NCI-H345 treated with DMSO at 0.1 percent for 48 hours (cell line): Measurements from ENCODE around the gene CHRNA9.
"Not testable (repeated sequence)": the region's sequence is repeated elsewhere in the genome, so short reads cannot be mapped to it uniquely, and the experiment has no call there.

Experiments used
- DNase-seq: peaks from one replicate; lab custom pipeline; 2025; ENCODE audit not compliant: unreplicated experiment; lab: John Stamatoyannopoulos, UW

Gene CHRNA9

DNA sequence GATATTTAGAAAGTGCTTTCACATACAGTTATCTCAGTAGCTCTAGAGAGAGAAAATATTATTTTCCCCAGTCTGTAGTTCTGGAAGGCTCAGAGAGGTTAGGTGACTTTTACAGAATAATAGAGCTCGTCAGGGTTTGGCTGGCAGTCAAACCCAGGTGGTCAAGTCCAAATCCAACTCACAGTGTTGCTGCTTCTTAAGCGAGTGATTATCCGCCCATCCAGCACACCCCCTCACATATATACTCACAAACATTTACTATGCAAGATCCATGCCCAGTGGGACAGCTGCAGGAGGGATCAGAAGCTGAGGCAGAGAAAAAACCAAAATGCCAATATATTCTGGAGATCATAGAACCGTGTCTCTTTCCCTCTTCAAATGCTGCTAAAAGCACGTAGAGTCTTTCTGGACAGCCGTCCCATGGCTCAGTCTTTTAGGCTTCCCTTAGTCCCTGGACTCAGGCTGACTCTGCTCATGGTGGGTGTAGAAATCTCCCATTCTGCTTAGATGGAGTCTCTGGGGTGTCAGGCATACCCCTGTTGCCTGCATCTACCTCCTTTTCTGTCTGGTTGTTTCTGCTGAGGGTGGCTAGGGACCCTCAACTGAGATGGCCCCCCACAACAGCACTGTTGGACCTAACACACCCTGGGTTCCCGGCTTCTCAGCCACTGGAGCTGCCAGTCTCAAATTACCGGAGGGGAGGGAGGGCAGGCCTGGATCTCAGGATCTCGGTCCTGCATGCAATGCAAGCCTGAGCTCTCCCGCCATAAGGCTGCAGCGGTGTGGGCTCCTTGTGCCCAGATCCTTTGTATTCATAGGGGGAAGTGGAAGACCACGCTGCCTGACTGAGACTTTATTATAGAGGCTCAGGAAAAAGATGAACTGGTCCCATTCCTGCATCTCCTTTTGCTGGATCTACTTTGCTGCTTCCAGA, at the start of gene CHRNA9:
TSS of gene CHRNA9 (plus strand) at position 743 of the 934 bp plus-strand sequence. CDS start at position 878, 135 bp downstream.
- no peak for DNase-seq

GRCh38 chr4:40285692-40286091, 49.4 kb upstream of the CHRNA9 start:
- no peak for DNase-seq

GRCh38 chr4:40288566-40288965, 46.6 kb upstream of the CHRNA9 start:
- no peak for DNase-seq

DNA sequence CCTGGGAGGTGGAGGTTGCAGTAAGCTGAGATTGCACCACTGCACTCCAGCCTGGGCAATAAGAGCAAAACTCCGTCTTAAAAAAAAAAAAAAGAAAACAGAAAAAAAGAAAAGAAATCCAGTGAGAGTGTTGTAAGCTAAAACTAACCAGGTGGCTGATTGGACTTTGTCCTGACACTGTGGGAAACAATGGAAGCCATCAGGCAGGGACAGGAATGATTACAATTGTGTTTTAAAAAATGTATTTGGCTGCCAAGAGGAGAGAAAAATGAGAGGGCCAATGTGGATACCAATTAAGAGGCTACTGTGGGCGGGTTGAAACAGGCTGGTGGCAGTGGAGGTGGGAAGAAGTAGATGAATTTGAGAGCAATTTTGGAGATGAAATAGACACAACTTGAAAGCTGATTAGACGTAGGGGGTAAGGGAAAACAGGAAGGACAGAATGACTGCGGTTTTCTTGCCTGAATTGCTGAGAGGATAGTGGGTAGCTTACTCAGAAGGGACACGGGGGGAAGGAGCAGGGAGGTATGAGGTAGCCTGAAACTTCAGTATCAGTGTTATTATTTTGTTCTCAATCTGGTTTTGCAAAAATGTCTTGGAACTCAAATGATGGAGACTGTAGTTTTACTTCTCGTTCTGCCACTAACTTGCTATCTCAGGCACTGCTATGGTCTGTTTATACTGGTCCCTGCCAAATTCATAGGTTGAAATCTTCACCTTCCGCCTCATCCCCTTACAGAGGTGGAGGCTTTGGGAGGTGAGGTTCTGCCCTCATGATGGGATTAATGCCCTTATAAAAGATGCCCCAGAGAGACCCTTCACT, 45.6 kb upstream of the CHRNA9 start:
- DNase-seq, result no peak

- not testable (repeated sequence) for DNase-seq
Measured at GRCh38 chr4:40290611-40291186, 44.4 kb upstream of the CHRNA9 start.

DNA sequence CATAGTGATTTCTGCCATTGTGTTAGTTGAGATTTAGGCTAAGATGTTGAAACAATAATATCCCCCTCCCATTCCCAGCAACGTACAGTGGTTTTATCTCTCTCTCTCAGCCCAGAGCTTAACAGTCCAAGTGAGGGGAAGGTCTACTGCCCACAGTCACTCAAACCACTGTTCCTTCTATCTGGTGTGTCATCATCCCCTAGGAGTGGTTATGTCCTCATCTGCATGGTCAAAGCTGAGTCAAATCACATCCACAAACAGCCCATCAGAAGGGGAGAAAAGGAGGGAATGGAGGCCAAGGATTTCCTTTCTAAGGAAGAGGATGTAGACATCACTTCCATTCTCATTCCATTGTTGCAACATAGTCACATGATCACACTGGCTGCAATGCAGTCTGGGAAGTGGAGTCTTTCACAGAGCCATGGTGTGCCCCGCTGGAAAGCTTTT, 42.8 kb upstream of the CHRNA9 start:
- DNase-seq, result no peak

GRCh38 chr4:40294339-40294738, 40.8 kb upstream of the CHRNA9 start:
- DNase-seq, result no peak

DNA sequence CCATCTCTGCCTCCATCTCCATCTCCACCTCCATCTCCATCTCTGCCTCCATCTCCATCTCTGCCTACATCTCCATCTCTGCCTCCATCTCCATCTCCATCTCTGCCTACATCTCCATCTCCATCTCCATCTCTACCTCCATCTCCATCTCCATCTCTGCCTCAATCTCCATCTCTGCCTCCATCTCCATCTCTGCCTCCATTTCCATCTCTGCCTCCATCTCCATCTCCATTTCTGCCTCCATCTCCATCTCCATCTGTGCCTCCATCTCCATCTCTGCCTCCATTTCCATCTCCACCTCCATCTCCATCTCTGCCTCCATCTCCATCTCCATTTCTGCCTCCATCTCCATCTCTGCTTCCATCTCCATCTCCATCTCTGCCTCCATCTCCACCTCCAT, 40.1 kb upstream of the CHRNA9 start:
- not testable (repeated sequence) for DNase-seq

GRCh38 chr4:40295572-40295971, 39.6 kb upstream of the CHRNA9 start:
- no peak for DNase-seq

GRCh38 chr4:40299126-40299525, 36.0 kb upstream of the CHRNA9 start:
- DNase-seq, result no peak

DNA sequence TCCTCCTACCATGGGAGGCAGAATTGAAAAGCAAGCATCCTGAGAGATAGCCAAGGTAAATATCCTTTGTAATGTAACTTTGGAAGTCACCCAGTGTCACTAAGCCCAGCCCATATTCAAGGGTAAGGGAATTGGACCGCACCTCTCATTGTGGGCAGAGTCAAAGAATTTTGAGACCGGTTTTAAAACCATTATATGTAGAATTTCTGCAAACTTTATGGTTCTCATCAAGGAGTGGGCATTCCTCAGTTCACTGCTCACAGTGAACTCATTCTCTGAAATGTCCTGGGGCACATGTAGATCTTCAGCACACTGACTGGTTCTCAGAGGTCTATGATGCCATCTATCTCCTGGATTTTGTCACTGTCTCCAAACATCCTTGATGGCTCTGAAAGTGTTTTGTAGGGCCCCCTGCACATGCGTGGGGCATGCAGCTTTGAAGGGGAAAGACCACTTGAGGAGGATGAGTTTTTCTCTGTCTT, 35.3 kb upstream of the CHRNA9 start:
- no peak for DNase-seq

DNA sequence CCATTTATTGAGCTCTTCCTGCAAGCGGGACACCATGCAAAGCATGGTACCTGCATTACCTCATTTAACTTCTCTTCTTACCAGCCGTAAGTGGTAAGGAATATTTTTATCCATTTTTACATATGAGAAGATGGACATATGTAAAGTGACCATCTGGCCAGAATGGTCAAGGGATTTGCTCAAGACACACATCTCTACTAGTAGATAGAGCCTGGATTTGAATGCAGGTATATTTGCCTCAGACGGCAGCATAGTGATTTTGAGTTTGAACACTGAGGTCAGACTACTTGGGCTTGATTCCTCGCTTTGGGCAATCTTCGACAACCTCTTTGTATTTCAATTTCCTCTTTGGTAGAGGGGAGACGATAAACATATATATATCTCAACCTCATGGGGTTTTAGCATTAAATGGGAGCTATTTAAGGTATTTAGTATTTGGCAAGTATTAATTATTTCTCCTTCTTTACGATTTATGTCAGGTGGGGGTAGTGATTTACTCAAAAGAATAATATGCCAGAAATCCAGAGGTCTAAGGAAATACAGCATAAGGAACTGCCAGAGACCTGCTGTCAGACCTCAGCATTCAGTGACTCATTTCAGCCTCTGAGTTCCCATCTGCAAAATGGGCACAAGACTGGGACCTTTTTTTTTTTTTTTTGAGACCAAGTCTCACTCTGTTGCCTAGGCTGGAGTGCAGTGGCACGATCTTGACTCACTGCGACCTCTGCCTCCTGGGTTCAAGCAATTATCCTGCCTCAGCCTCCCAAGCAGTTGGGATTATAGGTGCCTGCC, 34.6 kb upstream of the CHRNA9 start:
- no peak for DNase-seq

DNA sequence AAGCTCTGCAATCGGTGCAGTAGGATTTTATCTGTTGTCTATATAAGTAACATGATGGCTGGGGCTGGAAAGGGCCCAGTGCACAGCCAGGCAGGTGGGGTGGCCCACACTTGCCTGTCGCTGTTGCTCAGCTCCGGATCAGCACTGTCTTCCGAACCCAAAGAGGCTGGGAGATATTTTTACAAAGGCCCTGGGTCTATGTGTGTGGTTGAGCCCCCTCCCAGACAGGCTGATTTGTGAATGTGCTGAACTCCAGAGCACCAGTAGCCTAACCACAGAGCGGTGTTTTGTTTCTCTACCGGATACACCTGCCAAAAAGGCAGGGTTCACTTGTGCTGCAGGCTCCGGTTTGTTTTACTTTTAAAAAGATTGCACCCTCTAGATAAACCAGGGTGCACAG, 33.5 kb upstream of the CHRNA9 start:
- no peak for DNase-seq

DNA sequence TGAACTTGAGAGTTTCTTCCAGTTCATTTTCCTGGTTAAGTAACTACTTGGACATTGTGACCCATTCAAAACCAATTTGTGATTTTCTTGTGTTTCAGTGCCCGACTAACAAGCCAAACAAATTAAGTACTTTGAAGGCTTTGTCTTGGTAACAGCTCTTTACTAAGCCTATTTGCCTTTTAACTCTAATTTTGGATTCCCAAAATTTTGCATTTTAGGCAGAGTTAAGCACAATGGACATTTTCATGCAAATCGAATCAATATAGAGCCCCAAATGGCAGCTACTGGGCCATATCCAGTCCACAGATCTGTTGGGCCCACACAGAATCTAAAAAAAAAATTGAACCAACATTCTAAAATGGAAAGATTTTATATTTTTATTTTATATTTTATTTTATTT, 31.4 kb upstream of the CHRNA9 start:
- DNase-seq, result no peak

GRCh38 chr4:40305328-40306170, 29.6 kb upstream of the CHRNA9 start:
- no peak for DNase-seq

GRCh38 chr4:40306226-40306625, 28.9 kb upstream of the CHRNA9 start:
- DNase-seq, result no peak

DNA sequence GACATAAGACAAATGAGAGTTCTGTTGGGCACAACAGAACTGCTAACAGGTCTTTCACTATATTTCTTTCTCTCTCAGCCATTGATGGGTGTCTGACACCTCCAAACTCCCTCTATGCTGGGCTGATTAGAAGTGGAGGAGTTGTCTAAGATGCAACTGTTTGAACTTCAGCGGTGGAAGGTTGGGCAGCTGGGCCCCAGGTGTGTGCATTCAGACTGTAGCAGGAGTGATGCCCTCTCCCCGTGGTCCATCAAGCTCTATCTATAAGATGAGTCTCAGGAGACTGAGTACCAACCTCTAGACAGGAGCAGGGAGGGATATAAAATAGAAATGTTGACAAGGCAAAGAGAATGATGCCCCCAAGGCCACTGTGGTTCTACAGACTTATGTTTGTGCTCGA, 28.2 kb upstream of the CHRNA9 start:
- no peak for DNase-seq

GRCh38 chr4:40307627-40308497, 27.3 kb upstream of the CHRNA9 start:
- no peak for DNase-seq
